Hypothalamus (tissue), 51 donors: ENCODE data around the gene ADISSP.

ENCODE experiments used
- DNase-seq, 51 donors: peaks; one replicate each; lab custom pipeline; 2025; lab: John Stamatoyannopoulos, UW

ADISSP gene

GRCh38 chr20:3740615-3741301 lies 26.8 kb downstream of the ADISSP start:
- DNase-seq = no peak

- DNase-seq = no peak
These were observed 27.6 kb downstream of the ADISSP start for GRCh38 chr20:3739926-3740451.

DNA sequence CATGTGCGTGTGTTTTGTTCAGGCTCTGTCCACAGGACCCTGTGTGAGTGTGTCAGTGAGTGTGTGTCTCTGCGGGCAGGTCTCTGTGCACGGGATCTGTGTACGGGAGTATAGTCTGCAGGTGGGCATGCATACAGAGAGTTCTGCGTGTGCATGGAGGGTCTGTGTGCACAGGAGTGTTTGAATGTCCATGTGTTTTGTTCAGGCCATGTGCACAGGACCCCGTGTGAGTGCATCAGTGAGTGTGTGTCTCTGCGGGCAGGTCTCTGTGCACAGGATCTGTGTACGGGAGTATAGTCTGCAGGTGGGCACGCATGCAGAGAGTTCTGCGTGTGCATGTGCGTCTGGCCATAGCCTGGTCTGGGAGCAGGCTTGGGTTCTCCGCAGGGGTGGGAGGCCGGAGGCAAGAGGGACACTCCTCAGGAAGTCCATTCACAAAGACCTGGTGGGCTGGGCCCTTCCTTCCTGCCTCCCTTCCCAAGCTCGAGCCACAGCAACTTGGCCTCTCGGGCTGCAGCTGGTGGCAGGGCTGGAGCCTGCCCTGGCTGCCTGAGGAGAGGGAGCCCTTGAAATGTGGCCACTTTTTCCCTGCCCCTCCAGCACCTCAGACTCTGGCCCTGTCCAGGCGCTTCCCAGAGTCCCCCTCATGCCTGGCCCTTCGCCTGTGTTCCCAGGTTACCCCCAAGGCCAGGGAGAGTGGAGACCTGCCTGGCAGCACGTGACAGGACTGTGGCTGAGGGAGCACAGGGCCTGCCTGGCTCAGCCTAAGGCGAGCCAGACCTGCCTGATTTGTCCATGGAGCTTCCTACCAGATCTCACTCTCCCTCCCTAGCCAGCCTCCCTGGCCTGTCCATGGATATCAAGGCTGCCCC lies 28.3 kb downstream of the ADISSP start:
- no peak for DNase-seq

DNA sequence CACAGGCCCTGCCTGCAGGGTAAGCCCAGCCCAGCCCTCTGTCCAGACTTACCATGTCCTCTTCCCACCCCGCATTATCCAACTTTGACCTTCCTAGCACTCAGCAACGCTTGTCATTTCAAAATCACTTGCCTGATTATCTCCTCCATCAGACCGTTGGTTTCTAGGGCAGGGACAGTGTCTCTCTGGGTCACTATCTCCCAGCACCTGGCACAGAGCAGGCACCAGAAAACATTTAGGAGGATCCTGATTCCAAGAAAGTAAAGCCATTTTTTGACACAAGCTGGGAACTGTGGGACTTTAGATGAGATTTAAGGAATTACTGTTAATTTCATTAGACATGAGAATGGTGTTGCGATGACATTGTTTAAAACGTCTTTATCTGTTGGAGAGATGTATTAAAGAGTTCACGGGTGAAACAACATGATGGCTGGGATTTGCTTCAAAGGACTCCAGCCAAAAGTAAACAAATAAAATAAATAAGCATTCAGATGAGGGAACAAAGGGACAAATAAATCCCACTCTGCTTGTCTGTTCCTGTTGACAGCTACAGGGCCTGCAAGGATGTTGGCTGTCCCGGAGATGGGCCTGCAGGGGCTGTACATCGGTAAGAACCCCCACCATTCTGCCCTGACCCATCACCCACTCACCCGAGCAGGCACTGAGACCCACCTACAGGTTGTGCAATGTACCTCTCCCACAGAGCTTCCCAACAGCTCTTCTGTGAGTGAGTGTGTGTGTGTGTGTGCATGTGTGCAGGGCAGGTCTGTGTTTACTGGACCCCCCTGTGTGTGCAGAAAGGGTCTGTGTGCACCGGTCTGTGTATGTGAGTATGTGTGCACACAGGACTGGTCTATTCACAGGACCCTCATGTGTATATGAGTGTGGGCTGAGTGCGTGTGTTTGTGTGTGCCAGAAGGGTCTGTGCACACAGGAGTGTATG lies 29.2 kb downstream of the ADISSP start:
- DNase-seq = no peak

- no peak for DNase-seq
These were observed 31.8 kb downstream of the ADISSP start for GRCh38 chr20:3735768-3736167.

DNA sequence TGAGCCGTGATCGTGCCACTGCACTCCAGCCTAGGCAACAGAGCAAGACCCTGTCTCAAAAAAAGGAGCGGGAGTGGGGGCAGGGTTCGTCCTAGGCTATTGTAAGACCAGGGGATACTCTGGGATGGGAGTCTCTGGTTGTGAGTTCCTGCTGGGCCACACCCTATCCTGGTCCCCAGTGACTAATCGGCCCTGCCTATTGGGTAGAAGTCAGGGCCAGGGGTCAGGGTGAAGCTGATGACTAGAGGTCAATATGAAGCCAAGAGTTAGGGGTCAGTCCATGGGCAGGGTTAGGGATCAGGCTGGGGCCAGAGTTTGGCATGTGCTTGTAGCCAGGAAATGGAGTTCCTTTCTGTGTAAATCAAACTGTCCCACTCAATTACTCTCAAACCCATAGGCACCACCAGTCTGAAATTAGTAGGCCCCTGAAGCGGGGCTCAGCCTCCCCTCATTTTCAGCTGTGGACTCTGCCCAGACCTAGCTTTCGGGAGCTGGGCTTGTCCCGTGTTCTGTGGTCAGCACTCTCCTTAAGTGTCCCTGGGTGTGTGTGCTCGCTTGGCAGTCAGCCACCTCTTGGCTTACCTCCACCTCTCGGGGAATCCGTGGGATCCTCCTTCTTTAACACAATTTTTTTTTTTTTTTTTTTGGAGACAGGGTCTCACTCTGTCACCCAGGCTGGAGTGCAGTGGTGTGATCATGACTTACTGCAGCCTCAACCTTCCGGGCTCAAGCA lies 33.3 kb downstream of the ADISSP start:
- DNase-seq = no peak

DNA sequence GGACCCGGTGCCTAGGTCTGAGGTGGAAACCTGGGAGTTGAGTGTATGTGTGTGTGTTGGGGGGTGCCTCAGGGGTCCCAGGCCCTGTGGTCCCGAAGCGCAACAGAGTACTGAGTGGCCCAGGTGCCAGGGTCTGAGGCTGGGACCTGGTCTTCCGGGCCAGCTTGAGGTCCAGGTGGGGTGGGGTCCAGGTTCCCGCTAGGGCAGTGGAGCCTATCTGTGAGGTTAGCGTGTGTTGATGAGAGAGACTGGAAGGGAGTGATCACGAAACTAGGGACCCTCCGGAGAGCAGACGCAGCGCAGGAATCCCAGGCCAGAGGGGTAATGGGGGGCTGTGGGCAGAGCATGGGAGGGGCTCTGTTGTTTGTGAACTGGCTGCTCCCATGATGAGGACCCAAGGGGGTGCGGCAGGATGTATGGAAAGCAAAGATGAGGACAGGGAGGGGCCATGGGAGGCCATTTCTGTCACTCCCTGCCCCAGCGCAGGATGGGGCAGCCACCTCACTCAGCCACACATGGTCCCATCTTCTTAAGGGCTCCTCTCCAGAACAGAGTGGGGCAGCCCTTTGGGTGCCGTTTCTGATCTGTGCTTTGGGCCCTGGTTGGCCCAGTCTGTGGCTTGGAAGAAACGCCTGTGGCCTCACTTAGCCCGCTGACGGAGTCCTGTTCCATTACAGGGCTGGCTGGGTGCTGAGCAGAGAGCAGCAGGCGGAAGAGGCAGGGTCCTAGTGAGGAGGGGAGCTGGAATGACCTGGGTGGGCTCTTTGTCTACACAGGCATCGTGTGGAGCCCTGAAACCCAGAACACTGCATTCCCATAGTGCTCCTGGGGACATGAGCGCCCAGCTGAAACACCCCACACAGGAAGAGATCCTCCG lies 34.2 kb downstream of the ADISSP start:
- DNase-seq = no peak

GRCh38 chr20:3732327-3733118 lies 35.0 kb downstream of the ADISSP start, which contains the start of gene HSPA12B:
Gene HSPA12B, plus strand, starts transcription at chr20:3732685. Its CDS starts 5,990 bp downstream, at chr20:3738675.
- no peak for DNase-seq

- DNase-seq = no peak
These were observed 35.6 kb downstream of the ADISSP start for GRCh38 chr20:3731944-3732326.

DNA sequence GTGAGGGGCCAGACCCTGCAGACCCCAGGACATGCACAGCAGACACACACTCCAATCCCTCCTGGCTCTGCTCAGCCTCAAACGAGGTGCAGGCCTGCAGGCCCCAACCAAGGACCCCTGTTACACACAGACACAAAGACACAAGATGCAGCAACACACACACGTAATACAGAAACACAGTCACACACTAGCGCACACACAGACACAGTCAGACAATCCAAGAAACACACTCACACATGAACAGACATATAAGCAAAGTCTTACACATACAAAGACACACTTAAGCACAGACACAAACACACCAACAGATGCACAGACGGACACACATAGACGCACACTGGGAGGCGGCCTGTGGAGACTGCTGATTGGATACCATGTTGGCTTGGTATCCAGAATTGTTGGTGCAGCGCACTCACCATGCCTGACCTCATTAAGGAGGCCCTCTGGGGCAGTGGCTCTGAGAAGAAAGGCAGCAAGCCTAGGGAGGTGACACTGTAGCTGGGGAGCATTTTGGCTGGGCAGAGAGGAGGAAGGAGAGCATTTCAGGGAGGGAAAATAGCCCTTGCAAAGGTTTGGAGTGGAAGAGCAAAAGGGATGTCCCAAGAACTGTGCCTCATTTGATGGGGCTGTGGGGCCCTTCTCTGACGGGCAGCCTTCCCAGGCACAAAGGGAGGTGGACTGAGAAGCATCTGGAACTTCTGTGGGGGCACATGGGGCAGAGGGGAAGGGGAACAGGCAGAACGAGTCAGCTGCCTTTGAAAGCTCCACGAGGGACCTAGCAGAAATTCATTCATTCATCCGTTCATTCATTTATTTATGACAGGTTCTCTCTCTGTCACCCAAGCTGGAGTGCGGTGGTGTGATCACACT lies 36.5 kb downstream of the ADISSP start:
- no peak for DNase-seq

GRCh38 chr20:3729811-3730540 lies 37.6 kb downstream of the ADISSP start:
- no peak for DNase-seq

- DNase-seq = no peak
These were observed 38.2 kb downstream of the ADISSP start for GRCh38 chr20:3729378-3729777.

- DNase-seq = no peak
These were observed 38.7 kb downstream of the ADISSP start for GRCh38 chr20:3728876-3729275.

GRCh38 chr20:3728354-3728753 lies 39.2 kb downstream of the ADISSP start:
- no peak for DNase-seq

- peak in 2 of 51 donors; percentile 22 to 39 for DNase-seq
These were observed 40.0 kb downstream of the ADISSP start for GRCh38 chr20:3727401-3728021.

DNA sequence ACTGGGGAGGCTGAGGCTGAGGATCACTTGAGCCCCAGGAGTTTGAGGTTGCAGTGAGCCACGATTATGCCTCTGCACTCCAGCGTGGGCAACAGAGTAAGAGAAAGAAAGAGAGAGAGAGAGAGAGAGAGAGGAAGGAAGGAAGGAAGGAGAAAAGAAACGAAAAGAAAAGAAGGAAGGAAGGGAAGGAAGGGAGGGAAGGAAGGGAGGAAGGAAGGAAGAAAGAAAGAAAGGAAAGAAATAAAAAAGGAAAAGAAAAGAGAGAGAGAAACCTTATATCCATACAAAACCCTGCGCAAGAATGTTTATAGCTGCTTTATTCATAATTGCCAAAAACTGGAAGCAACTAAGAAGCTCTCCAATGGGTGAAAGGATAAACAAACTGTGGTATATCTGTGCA lies 43.2 kb downstream of the ADISSP start:
- DNase-seq = no peak
